Right renal pelvis (tissue), 4 donors: Measurements from ENCODE around the gene BANF2. TPM values are rescaled to one million over a fixed set of nuclear protein-coding genes. Genes with fewer than 3 reads are reported as not detected.
"Not testable (repeated sequence)": the region's sequence is repeated elsewhere in the genome, so short reads cannot be mapped to it uniquely, and the experiment has no call there.

Experiments used
- DNase-seq, 4 donors: peaks; one replicate each; pipeline ENCODE4 v3.0.0-alpha.2; 2013; ENCODE audit warnings: low read depth in 4 of 4, low spot score in 3 of 4, missing footprints in 1 of 4
- polyA plus RNA-seq, 4 donors: library from polyadenylated mRNA; unstranded; fragments of 120-200 nt; gene quantifications; one replicate each; pipeline ENCODE4 v1.2.1, GENCODE V29; 2013; ENCODE audit not compliant: insufficient read length in 4 of 4

BANF2 gene
- under 1 TPM in 1 of 4 donors, not detected in 3; 0.18 TPM for polyA plus RNA-seq

DNA sequence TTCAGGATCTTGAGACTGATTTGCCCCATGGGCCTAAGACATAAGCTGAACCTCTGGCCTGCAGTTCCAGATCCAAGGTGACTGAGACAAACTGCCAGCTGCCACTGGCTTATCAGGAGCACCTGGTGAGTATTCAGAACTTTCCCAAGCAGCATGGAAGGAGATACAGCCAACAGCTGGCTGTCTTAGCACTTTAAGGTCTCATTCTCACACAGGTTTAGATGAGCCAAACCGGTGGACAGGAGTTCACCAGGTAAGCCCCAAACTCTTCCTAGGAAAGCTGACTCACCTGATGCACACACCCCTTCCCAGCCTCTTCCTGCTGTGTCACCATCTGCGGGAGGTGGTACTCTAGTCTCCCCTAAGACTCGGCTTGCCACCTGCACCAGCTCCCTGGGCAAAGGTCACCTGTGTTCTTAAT, at the start of gene BANF2:
TSS of gene BANF2 (plus strand) at position 36 of the 421 bp plus-strand sequence. CDS start 25,060 bp downstream, outside the sequence.
- no peak for DNase-seq

DNA sequence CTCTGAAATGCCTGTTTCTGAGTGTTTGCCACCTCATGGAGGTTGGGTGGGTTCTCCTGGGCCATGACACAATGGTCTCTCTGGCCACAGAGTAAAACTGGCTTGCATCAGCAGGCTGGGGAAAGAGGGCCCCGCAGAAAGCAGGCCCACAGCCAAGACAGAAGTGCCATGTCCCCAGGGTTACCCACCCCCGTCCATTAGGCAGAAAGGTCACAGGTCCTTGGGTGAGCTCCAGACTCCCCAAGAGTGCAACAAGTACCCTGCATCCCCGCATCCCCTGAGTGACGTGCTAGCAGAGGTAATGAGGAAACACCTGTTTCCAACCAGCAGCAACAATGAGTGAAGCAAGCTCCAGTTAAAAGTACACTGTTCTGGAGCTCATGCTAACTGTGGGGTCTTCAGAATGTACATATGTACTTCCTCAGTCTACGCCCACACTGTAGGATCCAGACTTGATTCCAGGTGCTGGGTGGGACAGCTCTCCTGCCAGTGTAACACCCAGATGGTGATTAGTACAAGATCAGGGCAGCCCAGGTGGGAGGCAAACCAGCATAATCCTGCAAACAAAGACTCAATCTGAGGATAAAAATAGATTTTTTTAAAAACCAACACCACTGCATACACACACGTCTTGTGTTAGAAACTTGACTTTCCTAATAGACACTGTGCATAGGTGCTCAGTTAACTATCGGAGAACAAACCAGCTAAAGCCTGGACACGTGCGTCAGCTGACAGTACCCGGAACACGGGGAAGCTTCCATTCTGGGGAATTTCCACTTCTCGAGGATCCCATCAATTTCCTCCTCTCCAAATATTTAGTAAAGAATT, 49.3 kb upstream of the BANF2 start:
- no peak for DNase-seq

DNA sequence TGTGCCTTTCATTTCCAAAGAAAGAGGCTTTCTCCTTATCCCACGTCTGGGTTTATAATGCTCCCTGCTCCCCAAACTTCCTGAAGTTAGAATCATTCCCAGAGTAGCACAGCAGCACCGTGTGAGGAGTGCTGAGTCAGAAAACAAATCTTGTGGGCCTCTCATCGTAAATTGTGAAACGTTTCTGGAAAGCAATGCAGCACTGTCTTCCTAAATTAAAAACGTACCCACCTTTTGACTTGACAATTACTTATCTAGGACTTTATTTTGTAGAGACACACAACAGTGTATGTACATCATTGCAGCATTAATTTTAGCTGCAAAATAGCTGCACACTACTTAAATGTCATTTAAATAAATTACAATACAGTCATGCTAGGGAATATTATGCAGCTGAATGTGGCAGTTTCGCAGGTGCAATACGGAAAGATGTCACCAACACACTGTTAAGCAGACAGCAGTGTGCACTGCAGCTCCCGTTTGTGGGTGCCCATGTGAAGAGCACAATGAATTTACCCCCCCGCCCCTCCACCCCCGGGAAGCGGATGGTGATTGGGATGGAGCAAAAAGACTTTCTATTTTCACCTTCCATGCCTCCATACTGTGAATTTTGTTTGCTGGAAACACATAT, 48.5 kb upstream of the BANF2 start:
- no peak for DNase-seq

DNA sequence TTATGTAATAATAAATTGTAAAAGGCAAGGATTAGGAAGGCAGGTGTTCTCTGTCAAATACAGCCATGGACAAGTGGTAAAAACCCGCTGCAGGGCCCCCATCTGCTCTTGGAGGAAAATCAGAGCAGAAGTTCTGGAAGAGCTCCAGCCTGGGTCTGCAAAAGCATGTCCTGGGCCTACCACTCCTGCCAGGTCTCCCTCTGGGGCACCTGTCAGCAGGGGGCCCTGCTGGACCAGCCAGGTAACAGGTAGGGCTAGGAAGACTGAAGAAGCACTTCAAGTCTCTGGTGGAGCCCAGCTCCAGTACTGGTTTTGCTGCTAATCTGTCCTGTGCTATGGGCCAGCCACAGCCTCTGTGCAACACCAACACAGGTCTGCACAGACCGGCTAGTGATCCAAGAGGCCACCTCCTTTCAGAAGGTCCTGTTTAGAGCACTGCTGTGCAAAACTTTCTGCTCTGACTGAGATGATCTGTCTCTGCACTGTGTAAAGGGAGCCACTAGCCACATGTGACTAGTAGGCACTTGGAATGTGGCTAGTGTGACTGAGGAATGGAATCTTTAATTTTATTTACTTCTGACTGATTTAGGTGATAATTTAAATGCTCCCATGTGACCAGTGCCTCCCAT, 47.9 kb upstream of the BANF2 start:
- no peak for DNase-seq

DNA sequence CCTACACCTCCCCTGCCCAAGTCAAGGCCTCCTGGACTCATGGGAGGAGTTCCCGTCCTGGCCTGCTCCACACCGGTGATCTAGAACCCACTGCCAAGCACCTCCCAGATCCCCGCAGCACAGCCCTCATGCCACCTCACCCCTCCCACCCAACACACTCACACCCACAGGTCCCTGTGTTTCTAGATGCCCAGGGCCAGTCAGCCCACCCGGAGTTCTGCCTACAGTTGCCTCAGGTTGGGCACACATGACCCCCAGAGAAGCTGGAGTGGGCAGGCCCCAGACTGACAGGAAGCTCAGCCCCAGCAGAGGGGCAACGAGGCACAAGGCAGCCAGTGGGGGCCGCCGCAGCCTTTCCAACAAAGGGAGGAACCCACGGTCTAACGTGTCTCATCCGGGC, 47.4 kb upstream of the BANF2 start:
- no peak for DNase-seq

DNA sequence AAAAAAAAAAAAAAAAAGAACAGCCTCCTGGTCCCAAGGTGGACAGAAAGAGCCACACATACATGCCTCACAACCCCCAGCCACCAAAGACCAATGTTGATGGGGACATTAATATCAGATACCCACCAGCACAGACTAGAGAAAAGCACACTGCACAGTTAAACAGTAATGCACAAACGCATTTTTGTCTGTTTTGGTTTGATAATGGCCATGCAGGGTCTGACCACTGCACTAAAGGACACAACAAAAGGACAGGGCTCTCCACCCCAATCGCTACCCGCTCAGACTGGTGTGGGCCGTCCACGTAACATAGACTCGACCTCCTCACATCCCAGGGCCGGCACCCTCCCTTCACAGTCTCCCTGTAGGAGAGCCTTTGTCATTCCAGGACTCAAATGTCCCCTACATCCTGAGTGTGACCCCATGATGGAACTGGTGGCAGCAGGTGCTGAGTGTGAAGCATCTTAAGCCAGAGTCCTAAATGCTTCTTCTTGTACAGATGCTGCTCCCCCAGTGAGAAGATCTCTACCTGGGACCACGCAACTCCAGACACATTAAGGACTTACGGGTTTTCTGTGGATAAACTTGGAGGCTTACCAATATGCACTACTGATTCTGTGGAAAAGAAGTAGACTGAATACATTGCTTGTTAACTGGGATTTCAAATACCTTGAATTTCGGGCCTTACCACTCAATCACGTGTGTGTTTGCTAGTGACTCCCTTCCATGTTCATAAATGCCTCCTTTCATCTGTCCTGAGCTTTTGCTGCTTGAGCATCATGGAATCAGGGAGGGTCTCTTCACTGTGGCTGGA, 45.7 kb upstream of the BANF2 start:
- no peak for DNase-seq

DNA sequence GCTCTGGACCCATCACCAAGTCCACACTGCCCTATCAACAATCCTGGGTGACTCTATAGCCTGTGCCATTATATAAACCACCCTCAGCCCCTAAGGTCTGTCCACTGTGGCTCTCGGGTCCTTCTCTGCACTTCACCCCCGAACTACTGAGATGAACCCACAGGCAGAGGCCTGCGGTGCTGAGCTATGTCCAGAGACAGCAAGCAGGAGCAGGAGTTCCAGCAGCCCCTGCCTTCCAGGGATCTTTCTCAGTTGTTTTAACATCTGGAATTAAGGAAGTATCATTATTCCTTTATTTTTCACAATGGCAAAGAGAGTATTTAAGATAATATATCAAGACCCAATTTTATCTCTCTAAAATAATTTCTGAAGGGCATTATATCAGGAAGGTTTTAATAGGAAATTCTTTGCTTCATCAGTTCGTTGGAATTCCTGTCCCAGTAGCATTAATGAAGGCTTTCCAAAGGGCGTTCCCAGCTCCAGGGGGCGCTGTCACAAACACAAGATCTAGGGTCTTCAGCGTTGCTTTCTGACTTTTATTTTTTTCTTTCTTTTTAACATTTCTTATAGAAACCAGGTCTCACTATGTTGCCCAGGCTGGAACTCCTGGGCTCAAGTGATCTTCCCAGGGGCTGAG, 45.0 kb upstream of the BANF2 start:
- no peak for DNase-seq

DNA sequence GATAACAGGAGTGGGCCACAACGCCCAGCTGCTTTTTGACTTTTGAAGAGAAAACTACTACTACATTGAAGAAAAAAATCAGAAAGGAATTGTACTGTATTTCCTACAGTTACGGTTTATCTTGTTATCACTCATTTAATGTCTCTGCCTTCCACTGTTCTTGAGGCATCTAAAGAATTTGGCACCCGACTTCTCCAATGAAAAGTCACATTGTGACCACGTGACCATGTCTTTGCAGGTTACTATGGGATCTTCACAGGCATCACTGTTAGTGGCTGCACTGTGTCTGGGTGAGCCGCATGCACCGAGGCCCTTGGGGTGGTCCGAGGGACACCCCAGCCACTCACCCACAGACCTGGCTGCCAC, 44.5 kb upstream of the BANF2 start:
- no peak for DNase-seq

DNA sequence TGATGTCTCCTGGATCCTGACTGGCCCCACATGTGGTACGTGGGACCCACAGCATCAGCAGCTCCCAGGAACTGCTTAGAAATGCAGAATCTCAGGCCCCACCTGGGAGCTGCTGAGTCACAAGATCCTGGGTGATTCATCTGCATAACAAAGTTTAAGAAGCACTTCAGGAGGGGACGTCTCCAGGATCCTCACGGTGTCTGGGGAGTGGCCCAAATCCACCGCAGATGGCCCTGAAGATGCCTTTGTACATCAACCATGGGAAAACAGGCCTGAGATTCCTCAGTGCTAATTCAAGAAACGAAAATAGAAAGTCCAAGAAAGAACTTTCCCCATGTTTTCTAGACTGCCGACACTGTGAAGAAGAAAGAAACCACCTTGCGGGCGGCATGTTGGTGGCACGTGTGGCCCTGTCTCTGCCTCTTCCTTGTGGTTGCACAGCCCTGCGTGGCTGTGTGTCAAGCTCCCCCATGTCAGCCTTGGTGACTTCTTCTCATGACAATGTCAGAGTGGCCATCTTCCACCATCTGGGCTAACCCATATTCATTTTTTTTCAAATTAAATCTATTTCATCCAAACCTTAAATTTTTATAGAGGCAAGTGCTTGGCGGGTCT, 43.8 kb upstream of the BANF2 start:
- DNase-seq: no peak

DNA sequence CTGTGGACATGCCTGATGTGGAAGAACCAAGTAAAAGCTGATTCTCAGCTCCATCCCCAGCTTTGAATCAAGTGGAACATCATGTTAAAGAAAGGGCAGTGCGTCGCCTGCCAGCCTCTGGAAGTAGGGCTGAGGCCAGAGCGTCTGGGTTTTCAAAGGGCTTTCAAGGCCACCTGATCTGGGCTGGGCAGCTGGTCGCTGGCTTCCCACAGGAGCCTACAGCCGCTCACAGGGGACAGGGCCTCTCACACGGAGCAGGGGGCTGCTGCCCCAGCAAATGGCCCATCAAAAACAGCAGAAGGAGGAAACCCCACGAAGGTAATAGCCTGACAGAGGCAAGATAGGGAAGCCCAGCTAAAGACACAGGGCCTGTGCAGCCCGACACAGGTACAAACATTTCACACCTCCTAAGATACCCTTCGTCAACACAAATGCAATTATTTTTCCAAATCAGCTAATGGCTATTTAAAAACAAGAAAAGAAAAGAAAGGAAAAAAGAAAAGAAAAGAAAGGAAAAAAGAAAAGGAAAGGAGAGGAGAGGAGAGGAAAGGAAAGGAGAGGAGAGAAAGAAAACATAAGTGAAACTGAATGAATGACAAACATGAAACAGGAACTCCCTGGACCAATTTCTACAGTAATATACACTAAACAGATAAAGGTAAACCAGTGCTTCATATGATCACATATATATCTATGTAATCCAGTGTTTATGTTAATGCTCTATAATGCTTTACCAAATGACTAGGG, 42.5 kb upstream of the BANF2 start:
- no peak for DNase-seq

DNA sequence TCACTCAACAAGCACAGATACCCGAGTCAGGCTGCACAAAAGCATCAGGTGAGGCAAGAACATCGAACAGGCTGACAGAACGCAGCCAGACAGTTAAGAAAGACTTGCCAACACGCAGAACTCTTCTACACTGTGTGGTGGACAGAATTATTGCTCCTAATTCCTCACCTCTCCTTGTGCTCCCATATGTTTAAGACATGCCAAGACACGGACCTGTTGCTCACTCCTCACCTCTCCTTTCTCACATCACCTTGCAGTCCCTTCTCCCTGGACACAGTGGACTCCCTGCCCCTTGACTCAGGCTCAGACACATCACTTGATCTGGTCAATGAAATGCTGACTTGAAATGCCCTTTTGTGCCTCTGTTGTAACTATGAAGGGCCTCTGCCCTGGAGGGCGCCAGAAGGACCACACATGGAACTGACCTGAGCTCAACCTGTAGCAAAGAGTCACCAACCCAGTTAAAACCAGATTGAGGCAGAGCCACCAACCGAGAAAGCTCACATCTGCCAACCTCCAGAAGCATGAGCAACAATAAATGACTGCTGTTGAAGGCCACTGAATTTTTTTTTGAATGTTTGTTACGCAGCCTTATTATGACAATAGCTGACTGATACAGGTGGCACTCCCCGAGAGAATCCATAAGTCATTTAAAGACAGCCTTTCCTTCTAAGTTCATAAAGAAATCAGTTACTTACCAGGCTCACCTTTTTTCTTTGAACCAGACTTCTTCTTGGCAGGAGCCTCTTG, 41.7 kb upstream of the BANF2 start:
- DNase-seq: no peak

DNA sequence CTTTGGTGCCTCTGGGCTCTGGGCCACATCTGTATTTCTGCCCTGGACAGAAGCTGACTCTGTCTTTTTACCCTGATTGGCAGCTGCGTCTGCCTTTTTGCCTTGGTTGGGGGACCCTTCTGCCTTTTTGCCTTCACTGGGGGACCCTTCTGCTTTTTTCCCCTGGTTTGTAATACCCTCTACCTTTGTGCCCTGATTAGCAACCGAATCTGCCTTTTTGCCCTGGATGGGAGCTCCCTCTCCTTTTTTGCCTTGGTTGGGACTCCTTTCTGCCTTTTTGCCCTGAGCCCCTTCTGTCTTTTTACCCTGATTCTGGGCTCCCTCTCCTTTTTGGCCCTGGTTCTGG, 41.1 kb upstream of the BANF2 start:
- no peak for DNase-seq

DNA sequence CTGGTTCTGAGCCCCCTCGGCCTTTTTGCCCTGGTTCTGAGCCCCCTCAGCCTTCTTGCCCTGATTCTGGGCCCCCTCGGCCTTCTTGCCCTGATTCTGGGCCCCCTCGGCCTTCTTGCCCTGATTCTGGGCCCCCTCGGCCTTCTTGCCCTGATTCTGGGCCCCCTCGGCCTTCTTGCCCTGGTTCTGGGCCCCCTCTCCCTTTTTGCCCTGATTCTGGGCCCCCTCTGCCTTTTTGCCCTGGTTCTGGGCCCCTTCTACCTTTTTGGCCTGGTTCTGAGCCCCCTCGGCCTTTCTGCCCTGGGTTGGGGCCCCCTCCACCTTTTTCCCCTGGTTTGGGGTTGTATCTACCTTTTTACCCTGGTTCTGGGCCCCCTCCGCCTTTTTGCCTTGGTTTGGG, 40.4 kb upstream of the BANF2 start:
- DNase-seq: not testable (repeated sequence)

DNA sequence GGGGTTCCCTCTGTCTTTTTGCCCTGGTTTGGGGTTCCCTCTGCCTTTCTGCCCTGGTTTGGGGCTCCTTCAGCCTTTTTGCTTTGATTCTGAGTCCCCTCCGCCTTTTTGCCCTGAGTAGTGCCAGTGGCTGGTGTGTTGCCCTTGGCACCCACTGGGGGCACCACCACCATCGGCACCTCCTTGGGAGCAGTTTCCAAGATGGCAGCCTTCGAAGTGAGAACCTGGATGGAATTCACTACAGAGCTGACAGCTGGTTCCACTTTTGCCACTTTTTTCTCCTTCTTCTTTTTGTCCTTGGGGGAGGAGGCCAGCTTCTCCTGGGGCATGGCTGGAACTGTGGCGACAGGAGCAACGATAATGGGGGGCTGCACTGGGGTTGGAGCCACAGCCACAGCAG, 40.0 kb upstream of the BANF2 start:
- DNase-seq: no peak

DNA sequence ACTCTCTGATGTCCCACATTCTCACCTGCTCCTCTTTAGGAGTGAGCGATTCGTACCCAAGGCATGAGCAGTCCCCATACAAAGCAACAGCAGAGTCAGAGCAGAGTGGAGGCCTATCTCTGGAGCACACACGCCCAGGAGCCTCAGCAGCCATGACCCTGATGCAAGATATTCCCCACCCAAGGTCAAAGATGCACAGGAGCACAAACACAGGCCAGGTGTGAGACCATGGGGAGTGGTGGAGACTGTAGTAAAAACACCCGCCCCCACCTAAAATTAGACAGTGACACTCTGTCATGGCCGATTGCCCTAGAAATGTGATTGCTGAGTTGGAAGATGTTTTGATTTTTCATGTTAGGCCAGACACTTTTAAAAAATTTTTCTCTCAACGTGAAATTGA, 39.1 kb upstream of the BANF2 start:
- DNase-seq: no peak

DNA sequence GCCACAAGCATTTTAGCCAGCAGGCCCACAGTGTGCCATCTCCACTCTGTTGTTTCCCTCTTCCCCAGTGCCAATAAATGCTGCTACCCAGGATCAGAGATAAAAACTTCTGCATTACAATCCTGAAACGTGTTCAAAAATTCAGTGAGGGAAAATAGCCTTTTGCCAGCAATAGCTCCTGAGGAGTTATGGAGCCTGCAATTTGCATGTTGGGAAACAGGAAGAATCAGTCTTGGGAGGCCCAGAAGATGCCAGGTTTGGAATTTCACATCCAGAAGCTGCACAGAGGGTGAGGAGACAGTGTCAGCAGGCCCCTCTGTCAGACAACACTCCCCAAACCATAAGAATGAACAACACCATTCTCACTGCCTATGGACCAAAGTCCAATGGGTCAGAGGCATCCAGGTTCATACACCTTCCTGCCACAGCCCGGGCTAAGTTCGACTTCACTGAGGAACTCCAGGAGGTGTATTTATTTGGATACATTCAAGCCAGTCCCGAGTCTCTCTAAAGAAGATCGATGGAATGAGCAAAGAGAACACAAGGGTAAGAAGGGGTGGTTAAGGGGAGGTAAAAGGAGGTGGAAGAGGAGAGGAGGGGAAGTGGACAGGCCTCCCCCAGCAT, 38.5 kb upstream of the BANF2 start:
- no peak for DNase-seq

DNA sequence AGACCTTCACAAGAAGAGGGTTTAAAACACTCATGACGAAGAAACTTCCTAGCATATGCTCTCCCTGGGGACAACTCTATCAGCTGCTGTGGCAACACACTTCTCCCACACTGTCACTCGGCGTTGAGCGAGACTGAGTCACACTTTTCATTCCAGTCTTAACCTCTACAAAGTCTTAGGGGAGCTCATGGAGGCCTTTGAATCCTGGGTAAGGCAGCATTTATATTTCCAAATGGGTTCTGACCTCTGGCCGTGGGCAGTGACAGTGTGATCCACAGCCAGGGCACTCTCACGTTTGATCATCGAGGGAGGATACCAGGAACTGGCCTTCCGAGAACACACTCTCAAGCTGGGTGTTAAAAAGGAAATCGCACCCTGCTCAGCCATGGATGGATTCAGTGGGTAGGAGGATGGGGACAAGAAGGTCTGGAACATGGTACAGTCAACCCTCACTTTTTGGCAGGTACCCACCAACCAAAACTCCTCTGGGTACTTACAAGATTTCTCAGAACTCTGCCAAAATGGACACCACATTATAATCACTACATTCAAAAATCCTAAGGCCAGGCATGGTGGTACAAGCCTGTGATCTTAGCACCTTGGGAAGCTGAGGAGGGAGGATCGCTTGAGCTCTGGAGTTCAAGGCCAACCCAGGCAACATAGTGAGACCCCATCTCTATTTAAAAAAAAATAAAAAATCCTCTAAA, 37.3 kb upstream of the BANF2 start:
- DNase-seq: no peak

DNA sequence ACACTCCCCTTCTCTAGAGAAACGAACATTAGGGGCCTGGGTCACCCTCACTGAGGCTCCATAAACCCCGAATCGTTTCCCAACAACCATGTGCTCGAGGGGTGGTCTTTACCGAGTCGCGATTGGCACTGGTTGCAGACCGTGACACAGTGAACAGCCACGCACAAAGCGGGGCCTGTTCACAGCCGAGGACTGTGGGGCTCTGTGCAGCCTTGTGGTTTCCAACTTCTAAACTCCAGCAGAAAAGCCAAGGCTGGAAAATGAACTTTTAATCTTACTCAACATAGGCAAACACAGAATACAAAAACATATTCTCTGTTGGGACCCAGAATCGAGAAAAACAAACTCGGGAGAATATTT, 36.7 kb upstream of the BANF2 start:
- no peak for DNase-seq
